Karpas-422 (cell line): Measurements from ENCODE around the gene ZNF587B. TPM values are rescaled to one million over a fixed set of nuclear protein-coding genes. Genes with fewer than 3 reads are reported as not detected.
"Not testable (repeated sequence)": the region's sequence is repeated elsewhere in the genome, so short reads cannot be mapped to it uniquely, and the experiment has no call there.

Experiments
- DNase-seq: peaks from one replicate; pipeline ENCODE4 v3.0.0-alpha.2; 2015
- H2AFZ ChIP-seq: fragments of 200-600 bp; sonication (generic); 2 replicates; pipeline ENCODE4 v1.6.1; 2014; ENCODE audit warnings: antibody characterized with exemption, low read length, mixed read lengths
- H3K27ac ChIP-seq: fragments of 200-600 bp; sonication (generic); 2 replicates; pipeline ENCODE4 v1.5.1; 2014; ENCODE audit warnings: mild to moderate bottlenecking, low read length, moderate library complexity
- H3K27me3 ChIP-seq: fragments of 200-600 bp; sonication (generic); 2 replicates; pipeline ENCODE4 v1.6.1; 2014; ENCODE audit warnings: low read length, mixed read lengths
- H3K36me3 ChIP-seq: fragments of 200-600 bp; sonication (generic); 2 replicates; pipeline ENCODE4 v1.6.1; 2014; ENCODE audit warnings: low read length, mixed read lengths; ENCODE audit not compliant: insufficient read depth
- H3K4me1 ChIP-seq: fragments of 200-600 bp; sonication (generic); 2 replicates; pipeline ENCODE4 v1.6.1; 2014; ENCODE audit warnings: mild to moderate bottlenecking, low read length, mixed read lengths
- H3K4me2 ChIP-seq: fragments of 200-600 bp; sonication (generic); 2 replicates; pipeline ENCODE4 v1.6.1; 2014; ENCODE audit warnings: low read length, low read depth, mild to moderate bottlenecking; ENCODE audit not compliant: poor library complexity, severe bottlenecking
- H3K4me3 ChIP-seq: fragments of 200-600 bp; sonication (generic); 2 replicates; pipeline ENCODE4 v1.5.1; 2014; ENCODE audit warnings: mild to moderate bottlenecking, antibody characterized with exemption, low read length, mixed read lengths
- H3K79me2 ChIP-seq: fragments of 200-600 bp; sonication (generic); 2 replicates; pipeline ENCODE4 v1.6.1; 2014; ENCODE audit warnings: mild to moderate bottlenecking, low read length, mixed read lengths
- H3K9ac ChIP-seq: fragments of 200-600 bp; sonication (generic); 2 replicates; pipeline ENCODE4 v1.6.0; 2014; ENCODE audit warnings: low read length
- H3K9me2 ChIP-seq: fragments of 200-600 bp; sonication (generic), shearing (Covaris generic); replicated peaks from 2 replicates; pipeline ENCODE4 v1.6.0; 2014; ENCODE audit warnings: mild to moderate bottlenecking, low read length, moderate library complexity; ENCODE audit not compliant: insufficient read depth
- H3K9me3 ChIP-seq: fragments of 300-700, 200-600 bp; sonication (generic); 2 replicates; pipeline ENCODE4 v1.6.1; 2014; ENCODE audit warnings: low read length, mixed read lengths
- H4K20me1 ChIP-seq: fragments of 200-600 bp; sonication (generic); 2 replicates; pipeline ENCODE4 v1.6.1; 2014; ENCODE audit warnings: mild to moderate bottlenecking, antibody characterized with exemption, low read length, low read depth; ENCODE audit not compliant: insufficient read depth
- total RNA-seq: library from RNA; depleted of rRNA; stranded (reverse); fragments of >200 nt; shearing (Covaris generic); gene quantifications from 2 replicates; pipeline ENCODE4 v1.2.3, GENCODE V29; 2014; ENCODE audit warnings: low replicate concordance

Gene ZNF587B
- total RNA-seq, 1 experiment from 2014 or later: 16.3 TPM

DNA sequence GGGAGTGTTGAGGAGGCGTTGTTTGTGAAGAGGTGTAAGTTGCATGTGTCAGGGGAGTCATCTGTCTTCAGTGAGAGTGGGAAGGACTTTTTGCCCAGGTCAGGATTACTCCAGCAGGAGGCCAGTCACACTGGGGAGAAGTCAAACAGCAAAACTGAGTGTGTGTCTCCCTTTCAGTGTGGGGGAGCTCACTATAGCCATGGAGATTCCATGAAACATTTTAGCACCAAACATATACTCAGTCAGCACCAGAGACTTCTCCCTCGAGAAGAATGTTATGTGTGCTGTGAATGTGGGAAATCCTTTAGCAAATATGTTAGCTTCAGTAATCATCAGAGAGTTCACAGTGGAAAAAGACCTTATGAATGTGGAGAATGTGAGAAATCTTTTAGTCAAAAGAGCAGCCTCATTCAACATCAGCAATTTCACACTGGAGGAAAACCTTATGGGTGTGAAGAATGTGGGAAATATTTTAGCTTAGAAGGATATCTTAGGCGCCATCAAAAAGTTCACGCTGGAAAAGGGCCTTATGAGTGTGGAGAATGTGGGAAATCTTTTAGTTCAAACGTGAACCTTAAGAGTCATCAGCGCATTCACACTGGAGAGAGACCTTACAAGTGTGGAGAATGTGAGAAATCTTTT lies 11.1 kb downstream of the ZNF587B start:
- peaks cover 59% of the 10 kb centered on the region for H3K36me3 ChIP-seq
- H3K27ac ChIP-seq: no peak overlapping the region
- no peak overlapping the region for H3K9ac ChIP-seq
- H3K27me3 ChIP-seq: no peaks in the 10 kb centered on the region
- no peaks in the 10 kb centered on the region for H4K20me1 ChIP-seq
- H2AFZ ChIP-seq: no peak overlapping the region
- no peaks in the 10 kb centered on the region for H3K9me3 ChIP-seq
- no peaks in the 10 kb centered on the region for H3K9me2 ChIP-seq
- H3K4me2 ChIP-seq: no peak overlapping the region
- H3K4me1 ChIP-seq: peaks cover 9% of the 10 kb centered on the region; the same call in 1 of the 2 replicates
- DNase-seq: no peak
- no peak overlapping the region for H3K4me3 ChIP-seq
- H3K79me2 ChIP-seq: peaks cover 92% of the 10 kb centered on the region

DNA sequence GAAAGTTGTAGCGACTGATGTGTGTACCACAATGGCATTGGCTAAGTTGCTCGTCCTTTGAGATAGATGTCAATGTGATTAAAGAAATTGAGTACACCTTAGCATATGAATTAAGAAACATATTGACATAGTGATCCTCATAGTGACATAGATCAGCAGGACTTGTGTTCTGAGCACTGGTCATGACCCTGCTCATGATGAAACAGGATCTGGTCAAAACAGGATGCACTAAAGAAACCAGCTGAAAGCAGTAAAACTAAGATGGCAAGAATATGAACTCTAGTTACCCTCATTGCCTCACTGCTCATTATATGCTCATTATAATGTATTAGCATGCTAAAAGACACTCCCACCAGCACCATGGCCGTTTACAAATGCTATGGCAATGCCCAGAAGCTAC lies 17.1 kb downstream of the ZNF587B start:
- H4K20me1 ChIP-seq, H3K4me1 ChIP-seq, H3K9me3 ChIP-seq, H3K9ac ChIP-seq, H2AFZ ChIP-seq, H3K4me2 ChIP-seq, H3K27ac ChIP-seq, H3K4me3 ChIP-seq, H3K27me3 ChIP-seq, DNase-seq, H3K9me2 ChIP-seq: not testable (repeated sequence)
- Histone ChIP-seq H3K36me3 (peaks cover 44% of the 10 kb centered on the region), H3K79me2 (peaks cover 71% of the 10 kb centered on the region)

DNA sequence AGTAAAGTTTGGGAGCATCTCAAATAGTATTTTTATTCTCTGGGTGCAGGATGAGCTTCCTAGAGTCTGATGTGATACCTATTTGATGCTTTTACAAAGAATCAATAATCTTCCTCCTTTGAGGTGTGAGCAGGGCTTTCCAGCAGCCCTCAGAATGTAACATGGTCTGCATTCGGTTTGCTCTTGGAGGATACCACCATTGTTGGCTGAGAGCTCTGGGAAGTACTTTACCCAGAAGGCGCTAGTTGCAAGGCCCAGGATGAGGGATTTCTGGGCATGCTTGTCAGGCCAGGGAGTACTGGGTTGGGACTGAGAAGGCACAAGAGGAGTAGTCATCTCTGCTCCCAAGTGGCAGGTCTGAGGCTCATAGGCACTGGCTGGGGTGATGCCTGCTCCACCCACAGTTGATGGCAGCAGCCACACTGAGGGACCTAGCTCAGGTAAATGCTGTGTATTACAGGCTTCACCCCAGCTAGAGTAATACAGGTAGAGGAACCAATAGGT lies 19.1 kb downstream of the ZNF587B start:
- peaks cover 70% of the 10 kb centered on the region for H3K79me2 ChIP-seq
- not testable (repeated sequence) for DNase-seq, H4K20me1 ChIP-seq, H3K27me3 ChIP-seq, H3K9me2 ChIP-seq, H2AFZ ChIP-seq, H3K27ac ChIP-seq, H3K4me1 ChIP-seq
- peak overlapping the region; percentile 76 for H3K4me3 ChIP-seq
- H3K4me2 ChIP-seq: peak overlapping the region; percentile 73
- H3K9ac ChIP-seq: peak overlapping the region; percentile 81; the same call in 1 of the 2 replicates
- peaks cover 13% of the 10 kb centered on the region for H3K9me3 ChIP-seq
- peaks cover 52% of the 10 kb centered on the region for H3K36me3 ChIP-seq

DNA sequence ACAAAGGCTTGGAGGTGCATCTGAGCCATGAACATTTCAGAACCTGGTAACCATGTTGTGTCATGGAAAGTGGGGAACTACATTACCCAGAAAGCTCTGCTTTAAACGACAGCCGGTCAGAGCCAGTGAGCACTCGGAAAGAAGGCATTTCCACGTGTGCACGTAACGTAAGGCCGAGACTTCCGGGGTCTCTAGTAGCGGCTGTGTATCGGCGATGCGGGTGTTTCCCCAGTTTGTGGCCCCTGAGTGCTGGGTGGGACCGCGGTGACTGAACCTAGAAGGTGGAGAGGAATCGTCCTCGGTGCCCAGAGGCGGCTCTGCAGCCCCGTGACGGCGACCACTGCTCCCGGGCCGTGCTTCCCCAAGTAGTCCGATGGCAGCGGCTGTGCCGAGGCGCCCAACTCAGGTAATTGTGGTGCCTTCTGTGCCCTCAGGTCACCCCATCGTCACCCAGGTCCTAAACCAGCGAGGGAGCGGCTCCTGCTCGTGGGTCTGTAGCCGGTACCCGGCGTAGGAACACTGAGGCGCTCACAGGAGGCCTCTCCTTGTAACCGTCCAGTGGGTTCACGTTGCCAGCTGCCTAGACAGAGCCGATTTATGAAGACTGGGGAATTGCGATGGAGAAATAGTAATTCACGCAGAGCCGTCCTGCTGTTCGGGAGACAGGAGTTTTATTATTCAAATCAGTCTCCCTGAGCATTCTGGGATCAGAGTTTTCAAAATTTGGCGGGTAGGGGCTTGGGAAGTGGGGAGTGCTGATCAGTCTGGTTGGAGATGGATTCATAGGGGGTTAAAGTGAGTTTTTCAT lies 19.8 kb downstream of the ZNF587B start, which contains the start of gene ZNF587:
ZNF587 (plus strand) TSS at position 194 of the 808 bp plus-strand sequence; CDS start at position 374, 180 bp downstream.
- Histone ChIP-seq H3K9ac (peak within 1 kb of the TSS; percentile 81), H3K36me3 (peaks cover 52% of the 10 kb centered on the region), H3K9me3 (peaks cover 13% of the 10 kb centered on the region), H3K4me3 (peak within 1 kb of the TSS; percentile 76), H3K4me2 (peak within 1 kb of the TSS; percentile 73), H3K79me2 (peaks cover 64% of the 10 kb centered on the region), H3K27ac (peak within 1 kb of the TSS; percentile 25; the same call in 1 of the 2 replicates)
- H3K27me3 ChIP-seq, H3K9me2 ChIP-seq, H4K20me1 ChIP-seq, H2AFZ ChIP-seq, H3K4me1 ChIP-seq: not testable (repeated sequence)
- peak; percentile 97 for DNase-seq

DNA sequence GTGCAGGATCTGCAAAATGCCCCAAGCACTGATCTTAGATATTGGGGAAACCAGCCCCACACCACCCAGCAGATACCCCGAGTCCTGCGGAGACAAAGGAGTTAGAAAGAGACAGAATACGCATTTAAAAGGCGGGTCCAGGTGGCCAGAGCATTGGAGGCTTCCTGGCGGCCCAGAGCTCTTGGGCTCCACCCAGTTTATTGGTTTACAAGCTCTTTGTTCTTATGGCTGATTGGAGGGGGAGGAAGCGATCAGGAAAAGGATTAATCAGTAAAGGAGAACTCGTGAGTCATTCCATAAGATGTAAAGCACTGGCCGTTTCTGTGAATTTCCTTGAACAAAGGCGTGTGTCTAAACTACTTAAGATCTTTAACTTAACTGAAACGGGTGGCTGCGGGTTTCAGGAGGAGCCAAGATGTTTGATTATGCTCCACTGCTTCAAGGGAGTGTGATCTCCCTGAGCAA lies 20.5 kb downstream of the ZNF587B start:
- Histone ChIP-seq H3K27me3 (no peaks in the 10 kb centered on the region), H3K4me2 (peak overlapping the region; percentile 73), H3K4me1 (peaks cover 8% of the 10 kb centered on the region), H3K36me3 (peaks cover 53% of the 10 kb centered on the region), H2AFZ (no peak overlapping the region), H3K27ac (peak overlapping the region; percentile 25; the same call in 1 of the 2 replicates), H3K4me3 (peak overlapping the region; percentile 76), H3K9me2 (no peaks in the 10 kb centered on the region), H3K9me3 (peaks cover 13% of the 10 kb centered on the region), H3K9ac (peak overlapping the region; percentile 81), H4K20me1 (no peaks in the 10 kb centered on the region), H3K79me2 (peaks cover 62% of the 10 kb centered on the region)
- DNase-seq: peak; percentile 52

GRCh38 chr19:57851812-57852603 lies 21.9 kb downstream of the ZNF587B start:
- not testable (repeated sequence) for H4K20me1 ChIP-seq, H2AFZ ChIP-seq, H3K9me2 ChIP-seq, H3K4me1 ChIP-seq, H3K27ac ChIP-seq, H3K9ac ChIP-seq, H3K4me2 ChIP-seq, H3K27me3 ChIP-seq, DNase-seq
- peak overlapping the region; percentile 76 for H3K4me3 ChIP-seq
- peaks cover 63% of the 10 kb centered on the region for H3K36me3 ChIP-seq
- peaks cover 13% of the 10 kb centered on the region for H3K9me3 ChIP-seq
- peaks cover 56% of the 10 kb centered on the region for H3K79me2 ChIP-seq

GRCh38 chr19:57854117-57854516 lies 24.0 kb downstream of the ZNF587B start:
- Histone ChIP-seq H3K9me3 (peaks cover 16% of the 10 kb centered on the region), H3K79me2 (peaks cover 59% of the 10 kb centered on the region), H3K36me3 (peaks cover 77% of the 10 kb centered on the region)
- H3K27ac ChIP-seq, H2AFZ ChIP-seq, H3K4me1 ChIP-seq, H3K9ac ChIP-seq, DNase-seq, H4K20me1 ChIP-seq, H3K4me2 ChIP-seq, H3K9me2 ChIP-seq, H3K4me3 ChIP-seq, H3K27me3 ChIP-seq: not testable (repeated sequence)
